ENCODE data around the gene KIAA1210. TPM values are rescaled to one million over a fixed set of nuclear protein-coding genes. Genes with fewer than 3 reads are reported as not detected.

KIAA1210 gene
- not detected for total RNA-seq

DNA sequence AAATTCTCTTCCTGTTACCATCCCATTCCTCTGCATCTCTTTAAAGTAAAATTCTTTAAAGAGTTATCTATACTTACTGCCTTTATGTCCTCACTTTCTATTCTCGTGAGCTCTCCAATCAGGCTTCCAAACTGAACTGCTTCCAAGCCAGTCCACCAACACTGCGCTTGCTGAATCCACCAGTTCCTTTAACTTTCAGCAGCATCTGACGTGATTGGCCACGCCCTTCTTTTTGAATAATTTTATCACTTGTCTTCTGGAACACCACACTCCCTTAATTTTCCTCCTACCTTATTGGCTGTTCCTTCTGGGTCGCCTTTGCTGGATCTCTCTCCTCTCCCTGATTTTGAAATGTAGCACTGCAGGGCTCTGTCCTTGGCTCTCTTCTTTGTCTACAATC lies at the start of gene KIAA1210:
Gene KIAA1210, minus strand, starts transcription at position 163 of the 400 bp plus-strand sequence. CDS start 4,170 bp downstream, outside the sequence.
- Mint-ChIP-seq H3K9me3 (no peaks in the 10 kb centered on the region), H3K27ac (no peak within 1 kb of the TSS), H3K36me3 (no peaks in the 10 kb centered on the region)
- ATAC-seq = no peak
- no peak for DNase-seq (ENCODE audit: low spot score in 2 of 2)

DNA sequence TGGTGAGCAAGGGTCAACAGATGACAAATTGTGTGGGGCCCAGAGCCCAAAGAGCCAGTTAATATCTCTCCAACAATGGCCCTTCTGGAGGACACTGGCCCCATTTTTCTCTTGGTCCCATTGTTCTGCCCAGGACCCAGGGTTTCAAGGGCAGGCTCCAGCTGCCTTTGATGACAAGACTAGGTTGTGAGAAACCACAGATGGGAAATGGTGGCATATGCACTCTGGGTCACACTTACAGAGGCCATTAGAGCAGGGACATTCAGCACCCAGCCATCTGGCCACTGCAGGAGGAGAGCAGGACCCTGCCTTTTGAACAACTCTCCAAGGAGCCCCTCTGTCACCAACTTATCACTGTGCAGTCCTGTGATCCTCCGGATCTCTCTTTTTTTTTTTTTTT lies 49.7 kb upstream of the KIAA1210 start:
- Mint-ChIP-seq H3K27ac (no peak overlapping the region), H3K36me3 (no peaks in the 10 kb centered on the region), H3K9me3 (no peaks in the 10 kb centered on the region)
- ATAC-seq (no peak), DNase-seq (ENCODE audit: low spot score in 2 of 2) (no peak)

DNA sequence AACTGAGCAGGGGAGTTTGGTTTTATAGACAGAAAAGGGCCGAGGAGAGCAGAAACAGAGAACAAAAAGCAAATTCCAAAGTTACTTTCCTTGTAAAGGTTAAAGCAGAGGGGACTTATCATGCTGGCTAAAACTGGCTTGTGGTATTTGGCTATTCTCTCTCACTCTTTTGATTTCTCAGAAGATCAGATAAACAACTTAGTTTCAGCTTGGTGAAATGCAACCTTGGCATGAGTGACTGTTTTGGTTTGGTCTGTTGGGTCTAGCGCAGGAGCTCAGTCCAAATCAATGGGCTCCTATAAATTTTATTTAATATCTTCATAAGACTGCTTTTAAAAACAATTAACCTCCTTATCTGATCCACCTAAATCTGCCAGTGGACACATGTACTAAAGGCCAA lies 47.3 kb upstream of the KIAA1210 start:
- ATAC-seq = no peak
- Mint-ChIP-seq H3K9me3 (no peaks in the 10 kb centered on the region), H3K36me3 (no peaks in the 10 kb centered on the region), H3K27ac (no peak overlapping the region)
- no peak for DNase-seq (ENCODE audit: low spot score in 2 of 2)

DNA sequence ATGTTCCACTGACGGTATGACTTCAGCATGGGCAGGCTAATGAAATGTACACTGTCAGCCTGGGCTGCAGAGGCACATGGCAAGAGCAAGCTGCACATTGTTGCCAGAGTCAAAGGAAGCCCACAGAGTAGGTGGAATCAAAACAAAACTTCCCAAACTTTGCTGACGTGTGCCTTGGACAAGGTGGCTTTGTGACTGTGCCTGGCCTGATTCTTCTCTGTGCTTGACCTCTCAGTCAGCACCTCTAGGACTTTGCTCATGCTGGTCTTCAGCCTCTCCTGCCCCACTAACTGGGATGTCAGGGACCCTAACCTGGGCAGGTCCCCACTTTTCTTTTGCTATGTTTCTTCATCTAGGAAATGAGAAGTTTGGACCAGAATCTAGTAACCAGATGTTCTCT lies 40.5 kb upstream of the KIAA1210 start:
- Mint-ChIP-seq H3K9me3 (no peaks in the 10 kb centered on the region), H3K36me3 (no peaks in the 10 kb centered on the region), H3K27ac (no peak overlapping the region)
- no peak for DNase-seq (ENCODE audit: low spot score in 2 of 2)
- ATAC-seq = no peak

DNA sequence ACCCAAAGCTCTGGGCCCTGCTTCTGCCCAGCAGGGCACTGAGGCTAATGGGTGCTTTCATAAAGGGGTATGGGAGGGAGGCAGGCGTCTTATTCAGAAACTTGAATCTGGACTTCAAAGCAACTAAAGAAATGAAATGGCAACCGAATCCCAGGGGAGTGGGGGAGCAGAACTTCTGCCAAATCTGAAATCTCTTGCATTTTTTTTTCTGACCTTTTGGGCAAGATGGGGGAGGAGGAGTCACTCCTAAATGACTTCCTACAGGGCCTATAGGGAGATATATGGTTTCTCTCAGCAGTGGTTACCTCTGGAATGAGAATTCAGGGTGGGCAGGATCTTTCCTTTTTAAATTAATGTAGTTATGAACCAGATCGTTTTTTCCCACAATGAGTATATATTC lies 30.6 kb upstream of the KIAA1210 start:
- H3K9me3 Mint-ChIP-seq = no peaks in the 10 kb centered on the region
- ATAC-seq = no peak
- no peaks in the 10 kb centered on the region for H3K36me3 Mint-ChIP-seq
- H3K27ac Mint-ChIP-seq = no peak overlapping the region
- no peak for DNase-seq (ENCODE audit: low spot score in 2 of 2)

DNA sequence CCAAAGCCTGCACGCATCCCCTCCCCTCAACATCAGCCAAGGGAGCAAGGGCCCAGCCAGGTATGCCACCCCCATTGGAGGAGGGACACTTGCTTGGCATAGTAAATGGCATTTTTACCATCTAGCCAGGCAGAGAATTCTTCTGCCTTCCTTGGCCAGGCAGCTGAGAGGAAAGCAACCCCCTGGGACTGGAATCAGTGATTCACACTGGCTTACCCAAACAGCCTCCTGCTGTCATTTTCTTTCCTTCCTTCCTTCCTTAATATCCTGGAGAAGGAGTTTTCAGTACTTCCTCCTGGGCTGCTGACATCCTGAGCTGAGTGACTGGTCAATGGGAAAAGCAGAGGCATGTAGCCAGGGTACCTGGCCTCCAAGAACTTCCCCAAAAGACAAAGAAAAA lies 28.6 kb upstream of the KIAA1210 start:
- ATAC-seq (no peak), DNase-seq (ENCODE audit: low spot score in 2 of 2) (no peak)
- Mint-ChIP-seq H3K36me3 (no peaks in the 10 kb centered on the region), H3K27ac (peak overlapping the region in 1 of 2 donors; percentile 50), H3K9me3 (no peaks in the 10 kb centered on the region)

DNA sequence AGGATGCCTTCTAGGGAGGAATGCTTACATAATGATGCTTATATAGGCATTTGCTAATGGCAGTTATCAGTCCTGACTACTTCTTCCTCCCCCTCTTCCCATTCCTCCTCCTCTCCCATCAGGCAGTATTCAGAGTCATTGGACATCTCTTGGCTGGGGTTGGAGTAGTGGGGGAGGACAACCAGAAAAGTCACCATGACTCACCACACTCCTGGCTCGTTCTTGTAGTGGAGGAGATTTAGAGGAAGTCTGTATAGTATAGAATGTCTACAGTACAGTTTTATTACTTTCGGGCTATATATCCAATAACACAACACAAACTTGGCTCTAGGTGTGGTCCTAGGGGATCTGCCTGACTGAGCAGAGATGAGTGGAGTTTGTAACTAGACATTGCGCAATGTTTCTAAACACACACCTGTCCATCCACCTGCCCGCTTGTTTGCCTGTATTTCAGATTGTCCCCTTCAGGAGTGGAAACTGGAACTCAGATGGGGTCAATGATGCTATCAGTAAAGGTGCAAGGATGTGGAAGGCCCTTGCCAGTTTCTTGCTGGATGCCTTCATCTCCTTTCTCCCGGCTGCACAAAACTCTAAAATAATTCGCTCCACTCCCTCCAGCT lies 27.9 kb upstream of the KIAA1210 start:
- DNase-seq (ENCODE audit: low spot score in 2 of 2) (no peak), ATAC-seq (no peak)
- Mint-ChIP-seq H3K27ac (no peak overlapping the region), H3K9me3 (no peaks in the 10 kb centered on the region), H3K36me3 (no peaks in the 10 kb centered on the region)

DNA sequence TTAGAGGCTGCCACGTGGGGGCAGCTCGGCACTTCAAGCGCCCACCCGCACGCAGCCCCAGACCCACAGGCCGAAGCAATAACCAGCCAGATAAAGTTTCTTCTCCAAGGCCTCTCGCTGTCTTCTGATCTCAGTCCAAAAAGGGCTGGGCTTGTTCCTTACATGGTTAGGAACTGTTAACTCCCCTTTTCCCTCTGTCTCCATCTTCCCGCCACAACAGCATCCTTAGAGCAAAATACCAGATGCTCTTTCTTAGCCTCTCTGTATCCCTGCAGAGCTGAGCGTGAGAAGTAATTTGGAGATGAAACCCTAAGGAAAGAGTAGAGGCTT lies 23.4 kb upstream of the KIAA1210 start:
- ATAC-seq = no peak
- Mint-ChIP-seq H3K36me3 (no peaks in the 10 kb centered on the region), H3K27ac (peak overlapping the region in 1 of 2 donors; percentile 94), H3K9me3 (no peaks in the 10 kb centered on the region)
- DNase-seq (ENCODE audit: low spot score in 2 of 2) = no peak

DNA sequence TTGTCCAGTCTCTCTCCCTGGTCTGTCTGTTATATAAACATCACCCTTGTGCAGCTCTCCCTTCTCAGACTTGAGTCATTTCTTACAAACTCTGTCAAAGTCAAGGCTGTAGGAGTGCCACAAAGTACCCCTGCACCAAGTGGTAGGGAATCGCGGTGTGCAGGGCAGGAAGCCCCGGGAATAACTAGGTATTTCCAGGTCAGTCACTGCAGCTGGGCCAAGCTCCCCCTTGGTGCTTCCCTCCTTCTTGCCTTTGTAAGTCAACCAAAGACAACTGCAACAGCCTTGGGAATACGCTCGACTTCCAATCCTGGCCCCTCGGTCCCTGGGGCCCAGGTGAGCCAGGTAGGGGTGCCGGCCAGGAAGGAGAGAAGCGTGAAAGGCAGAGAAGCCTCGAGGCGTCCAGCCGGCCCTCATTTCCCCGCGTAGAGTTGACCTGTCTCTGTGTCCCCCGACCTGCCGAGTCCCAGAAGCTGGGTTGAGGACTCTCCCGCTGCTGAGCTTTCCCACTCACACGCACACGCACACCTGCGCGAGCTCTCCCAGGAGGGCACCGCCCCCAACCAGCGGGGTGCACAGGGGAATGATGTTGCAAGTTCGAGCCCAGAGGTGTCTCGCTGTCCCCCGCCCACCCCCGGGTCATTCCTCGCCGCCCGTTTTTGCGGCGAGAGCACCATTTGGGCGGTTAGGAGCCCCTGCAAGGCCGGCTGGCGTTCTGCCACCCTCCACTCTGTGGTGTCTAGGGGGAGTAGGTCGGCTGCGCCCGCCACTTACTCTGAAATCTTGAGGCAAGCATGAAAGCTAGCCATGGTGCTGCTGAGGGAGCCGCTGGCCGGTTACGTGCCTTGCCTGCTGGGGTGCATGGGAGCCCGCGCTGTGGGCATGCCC lies 22.8 kb upstream of the KIAA1210 start:
- ATAC-seq (no peak), DNase-seq (ENCODE audit: low spot score in 2 of 2) (no peak)
- Mint-ChIP-seq H3K9me3 (no peaks in the 10 kb centered on the region), H3K27ac (no peak overlapping the region), H3K36me3 (no peaks in the 10 kb centered on the region)

DNA sequence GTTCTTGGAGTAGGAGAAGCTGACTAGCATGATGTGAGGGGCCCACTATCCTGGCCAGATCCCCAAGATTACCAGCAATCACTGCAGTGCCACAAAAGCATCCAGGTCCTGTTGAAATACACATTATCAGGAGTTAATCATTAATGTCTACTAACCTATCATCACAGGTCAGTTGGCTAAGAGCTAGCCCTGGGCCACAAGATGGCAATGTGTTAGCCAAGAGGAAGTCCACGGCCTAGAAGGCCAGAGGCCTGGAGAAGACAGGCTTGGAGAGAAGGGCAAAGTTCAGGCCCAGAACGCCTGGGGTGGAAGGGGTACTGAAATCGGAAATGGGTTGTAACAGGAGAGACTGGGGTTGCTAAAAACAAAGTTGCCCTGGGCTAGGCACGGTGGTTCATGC lies 19.9 kb upstream of the KIAA1210 start:
- H3K36me3 Mint-ChIP-seq = no peaks in the 10 kb centered on the region
- ATAC-seq = no peak
- no peak overlapping the region for H3K27ac Mint-ChIP-seq
- no peak for DNase-seq (ENCODE audit: low spot score in 2 of 2)
- H3K9me3 Mint-ChIP-seq = no peaks in the 10 kb centered on the region

DNA sequence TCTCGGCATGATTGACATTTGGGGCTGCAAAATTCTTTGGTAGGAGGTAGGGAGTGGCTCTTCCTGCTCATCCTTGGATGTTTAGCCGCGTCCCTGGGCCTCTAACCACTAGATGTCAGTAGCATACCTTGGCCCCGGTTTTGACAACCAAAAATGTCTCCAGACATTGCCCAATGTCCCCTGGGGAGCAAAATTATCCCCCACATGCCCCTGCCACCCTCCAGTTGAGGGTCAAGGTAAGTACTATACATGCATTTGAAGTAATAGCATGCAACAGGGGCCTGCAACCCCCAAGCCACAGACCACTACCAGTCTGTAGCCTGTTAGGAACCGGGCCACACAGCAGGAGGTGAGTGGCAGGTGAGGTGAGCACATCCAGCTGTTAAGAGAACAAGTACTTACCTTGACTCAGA lies 17.6 kb upstream of the KIAA1210 start:
- ATAC-seq (no peak), DNase-seq (ENCODE audit: low spot score in 2 of 2) (no peak)

DNA sequence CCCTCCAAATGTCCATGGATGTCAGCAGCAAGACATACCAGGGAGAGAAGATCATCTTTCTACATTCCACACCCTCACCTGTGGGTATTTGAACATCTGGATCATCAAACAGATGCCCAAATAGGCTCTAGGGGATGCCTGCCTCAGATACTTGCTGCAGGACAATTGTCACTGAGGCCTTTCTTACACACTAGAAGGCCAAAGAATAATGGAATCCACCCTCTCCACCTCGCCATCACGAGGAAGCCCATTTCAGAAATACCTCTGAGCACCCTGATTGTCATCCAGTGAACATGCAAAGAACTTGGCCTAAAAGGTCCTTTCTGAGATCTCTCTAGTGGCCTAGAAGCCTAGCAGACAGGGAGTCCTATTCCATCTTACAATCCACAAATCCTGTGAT lies 6.9 kb upstream of the KIAA1210 start:
- H3K9me3 Mint-ChIP-seq = no peaks in the 10 kb centered on the region
- ATAC-seq (no peak), DNase-seq (ENCODE audit: low spot score in 2 of 2) (no peak)
- no peak overlapping the region for H3K27ac Mint-ChIP-seq
- H3K36me3 Mint-ChIP-seq = no peaks in the 10 kb centered on the region

More for the DNA sequence above, 17.6 kb upstream of the KIAA1210 start:
- no peaks in the 10 kb centered on the region for H3K9me3 Mint-ChIP-seq
- H3K36me3 Mint-ChIP-seq = no peaks in the 10 kb centered on the region
- no peak overlapping the region for H3K27ac Mint-ChIP-seq

DNA sequence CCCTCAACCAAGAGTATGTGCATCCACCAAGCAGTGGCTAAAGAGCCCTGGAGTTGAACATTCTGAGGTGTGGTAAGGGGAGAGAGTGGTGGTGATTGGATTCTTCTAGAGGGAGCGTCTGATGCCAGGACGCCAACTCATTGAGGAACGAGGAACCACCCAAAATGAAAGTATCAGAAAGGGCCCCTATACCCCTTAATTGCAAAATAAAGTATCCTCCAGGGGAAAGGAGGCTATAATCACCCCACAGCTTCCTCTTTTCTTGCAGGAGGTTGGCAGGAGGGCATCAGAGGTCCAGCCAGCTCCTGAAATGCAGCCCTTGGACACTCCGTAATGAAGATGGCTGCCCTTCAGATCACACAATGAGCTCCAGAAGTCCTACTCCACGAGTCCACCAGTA lies 5.3 kb upstream of the KIAA1210 start:
- no peak for DNase-seq (ENCODE audit: low spot score in 2 of 2)
- no peak for ATAC-seq

DNA sequence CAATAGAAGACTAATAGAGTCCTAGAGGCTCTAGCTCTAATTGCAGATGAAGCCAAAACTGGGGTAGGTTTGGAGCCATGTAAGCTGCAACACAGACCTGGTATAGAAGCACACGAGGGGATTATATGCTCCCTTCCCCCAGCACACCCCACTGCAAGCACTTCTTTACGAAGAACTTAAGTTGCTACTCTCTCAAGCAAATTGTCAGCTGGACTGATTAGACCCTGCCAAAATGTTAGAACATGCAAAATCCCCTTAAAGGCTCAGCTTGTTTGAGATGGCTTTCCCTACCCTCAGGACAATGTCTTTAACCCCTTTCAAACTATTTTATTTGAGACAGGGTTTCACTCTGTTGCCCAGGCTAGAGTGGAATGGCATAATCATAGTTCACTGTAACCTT lies 4.7 kb upstream of the KIAA1210 start:
- Mint-ChIP-seq H3K9me3 (no peaks in the 10 kb centered on the region), H3K36me3 (no peaks in the 10 kb centered on the region), H3K27ac (no peak overlapping the region)
- no peak for DNase-seq (ENCODE audit: low spot score in 2 of 2)
- ATAC-seq = no peak

More for the DNA sequence above, 5.3 kb upstream of the KIAA1210 start:
- Mint-ChIP-seq H3K27ac (no peak overlapping the region), H3K9me3 (no peaks in the 10 kb centered on the region), H3K36me3 (no peaks in the 10 kb centered on the region)

DNA sequence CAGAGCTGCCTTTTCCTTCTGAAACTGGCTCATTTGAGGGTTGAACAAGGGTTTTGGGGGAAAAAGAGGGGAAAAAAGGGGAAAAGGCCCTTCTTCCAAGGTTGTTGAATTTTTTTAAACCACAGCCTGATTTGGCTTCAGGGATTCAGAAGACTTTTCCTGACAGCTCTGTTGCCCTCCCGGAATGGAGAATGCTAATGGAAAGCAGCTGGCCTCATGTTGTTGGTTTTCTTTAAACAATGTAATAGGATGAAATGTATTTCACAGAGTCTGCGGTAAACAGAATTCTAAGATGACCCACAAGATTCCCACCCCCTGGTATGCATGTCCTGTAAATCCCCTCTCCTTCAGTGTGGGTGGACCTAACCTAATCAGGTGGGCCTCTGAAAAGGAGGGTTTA lies 3.3 kb upstream of the KIAA1210 start:
- no peak overlapping the region for H3K27ac Mint-ChIP-seq
- H3K9me3 Mint-ChIP-seq = no peaks in the 10 kb centered on the region
- DNase-seq (ENCODE audit: low spot score in 2 of 2) (no peak), ATAC-seq (no peak)
- no peaks in the 10 kb centered on the region for H3K36me3 Mint-ChIP-seq

DNA sequence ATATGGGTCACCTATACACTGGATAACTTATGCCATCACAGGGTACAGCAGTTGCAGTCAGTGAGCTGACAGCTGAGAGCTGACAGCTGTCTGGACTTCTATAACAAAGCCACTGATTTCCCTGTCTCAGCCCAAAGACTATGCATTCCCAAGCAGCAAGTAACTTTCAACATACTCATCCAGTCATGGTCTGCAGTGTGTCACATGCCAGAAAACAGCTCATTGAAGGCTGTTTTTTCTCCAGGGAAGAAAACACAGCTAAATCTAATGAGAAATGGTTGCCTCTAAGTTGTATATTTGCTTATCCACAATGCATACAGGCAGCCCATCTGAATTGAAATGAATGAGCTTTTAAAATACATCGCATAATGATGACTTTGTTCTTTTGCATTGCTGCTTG lies 6.3 kb downstream of the KIAA1210 start:
- DNase-seq (ENCODE audit: low spot score in 2 of 2) = no peak
- ATAC-seq = no peak
- Mint-ChIP-seq H3K9me3 (no peaks in the 10 kb centered on the region), H3K27ac (no peak overlapping the region), H3K36me3 (no peaks in the 10 kb centered on the region)

DNA sequence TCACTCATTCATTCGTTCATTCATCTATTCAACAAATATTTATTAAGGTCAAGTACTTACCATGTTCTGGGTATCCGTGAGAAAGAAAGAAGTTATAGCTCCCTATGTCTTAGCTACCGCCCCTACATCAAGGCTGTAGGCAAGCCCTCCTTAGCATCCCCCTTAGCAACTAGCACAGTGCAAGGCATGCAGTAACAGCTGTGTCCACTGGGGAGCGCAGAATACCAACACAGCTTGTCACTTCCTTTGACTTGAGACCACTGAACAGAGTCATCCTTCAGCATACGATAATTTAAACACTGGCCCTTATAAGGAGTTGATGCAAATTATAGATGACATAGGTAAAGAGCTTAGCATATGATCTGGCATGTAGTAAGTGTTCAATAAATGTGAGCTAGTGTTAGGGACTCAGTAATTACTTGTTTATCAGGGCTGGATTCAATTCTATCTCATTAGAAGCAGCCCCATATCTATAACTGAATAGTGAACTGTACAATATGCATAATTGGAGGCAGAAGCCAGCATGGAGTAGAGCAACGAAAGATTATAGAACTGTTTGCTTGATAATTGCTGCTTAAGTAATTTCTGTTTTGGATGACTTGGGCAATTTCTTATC lies 8.7 kb downstream of the KIAA1210 start:
- Mint-ChIP-seq H3K9me3 (no peaks in the 10 kb centered on the region), H3K27ac (no peak overlapping the region), H3K36me3 (no peaks in the 10 kb centered on the region)
- DNase-seq (ENCODE audit: low spot score in 2 of 2) (peak in 1 of 2 donors; percentile 43), ATAC-seq (peak; percentile 71 to 78)

DNA sequence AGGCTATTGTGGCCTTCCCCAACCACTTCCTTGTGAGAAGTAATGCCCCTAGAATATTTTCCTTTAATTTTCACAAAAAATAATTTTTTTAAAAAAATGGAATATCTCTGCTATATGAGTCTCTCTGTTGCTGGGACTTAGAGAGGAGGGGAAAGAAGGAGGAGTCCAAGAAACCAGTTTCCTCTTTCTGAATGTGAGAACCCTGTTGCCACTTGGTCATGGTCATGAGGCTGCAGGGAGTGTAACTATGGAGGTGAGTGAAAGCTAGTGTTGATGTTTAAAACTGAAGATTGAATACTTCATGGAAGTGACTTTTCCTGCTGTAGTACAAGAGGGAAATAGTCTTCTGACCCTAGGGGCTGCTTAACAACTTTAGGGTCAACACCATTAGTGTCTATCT lies 20.4 kb downstream of the KIAA1210 start:
- DNase-seq (ENCODE audit: low spot score in 2 of 2) (no peak), ATAC-seq (no peak)
- Mint-ChIP-seq H3K27ac (no peak overlapping the region), H3K36me3 (no peaks in the 10 kb centered on the region), H3K9me3 (no peaks in the 10 kb centered on the region)

All from activated naive CD4-positive, alpha-beta T cell treated with anti-CD3 and anti-CD28 coated beads, Interleukin-2, amount 50 U/mL, for 72 hours (primary cell).